IMR-90 (cell line): Measurements from ENCODE around the gene DNM3. TPM values are rescaled to one million over a fixed set of nuclear protein-coding genes. Genes with fewer than 3 reads are reported as not detected.

ENCODE experiments used
- ATAC-seq: fragments of 200-7000 bp; cut with Tn5 transposase; 2 replicates; pipeline ENCODE4 v1.9.1; 2020; ENCODE audit warnings: low read depth, mild to moderate bottlenecking, moderate library complexity
- BruUV-seq: library from RNA; stranded (reverse); fragments of 400-500 nt; replicated peaks from 2 replicates; lab custom pipeline; 2021; lab: Mats Ljungman, UMichigan
- CTCF ChIA-PET: fragments of 300-600 bp; formaldehyde crosslinking; extraction: SDS; loops from one replicate; lab custom pipeline; 2021; ENCODE audit warnings: antibody characterized with exemption; lab: Yijun Ruan, JAX
- POLR2A ChIA-PET: fragments of 300-600 bp; sonication (Branson Sonifier 250); formaldehyde crosslinking; loops from one replicate; lab custom pipeline; 2022; ENCODE audit warnings: antibody characterized with exemption; ENCODE audit not compliant: unreplicated experiment; lab: Charles Lee
- DNase-seq: peaks from one replicate; pipeline ENCODE4 v3.0.0; 2013
- H2AFZ ChIP-seq: replicated peaks from 2 replicates; pipeline ENCODE3; 2013; ENCODE audit warnings: low read length, mild to moderate bottlenecking; ENCODE audit not compliant: poor library complexity
- H2AK5ac ChIP-seq: 2 replicates; pipeline ENCODE4 v1.6.1; 2013; ENCODE audit warnings: low read depth, low read length, inconsistent platforms
- H2AK9ac ChIP-seq: replicated peaks from 2 replicates; pipeline ENCODE3; 2013; ENCODE audit warnings: mild to moderate bottlenecking, low read depth, low read length, moderate library complexity; ENCODE audit not compliant: poor library complexity
- H2BK120ac ChIP-seq: 2 replicates; pipeline ENCODE4 v1.6.1; 2013; ENCODE audit warnings: low read depth, low read length, inconsistent platforms
- H2BK15ac ChIP-seq: 3 replicates; pipeline ENCODE4 v1.6.1; 2013; ENCODE audit warnings: low read depth, low read length, inconsistent platforms
- H2BK20ac ChIP-seq: 2 replicates; pipeline ENCODE4 v1.6.1; 2013; ENCODE audit warnings: low read depth, mild to moderate bottlenecking, inconsistent platforms, low read length, moderate library complexity
- H2BK5ac ChIP-seq: 2 replicates; pipeline ENCODE4 v1.6.1; 2013; ENCODE audit warnings: mild to moderate bottlenecking, low read depth, low read length, inconsistent platforms; ENCODE audit not compliant: poor library complexity, severe bottlenecking
- H3K14ac ChIP-seq: replicated peaks from 2 replicates; pipeline ENCODE4 v1.6.1; 2013; ENCODE audit warnings: low read depth, low read length, inconsistent platforms
- H3K18ac ChIP-seq: 2 replicates; pipeline ENCODE4 v1.6.1; 2013; ENCODE audit warnings: low read depth, low read length, control low read depth
- H3K23ac ChIP-seq: 2 replicates; pipeline ENCODE4 v1.6.1; 2013; ENCODE audit warnings: low read depth, low read length, inconsistent platforms
- H3K27ac ChIP-seq: 2 replicates; pipeline ENCODE4 v1.5.1; 2013; ENCODE audit warnings: mild to moderate bottlenecking, control low read depth, low read length; ENCODE audit not compliant: insufficient read depth
- H3K27me3 ChIP-seq: 2 replicates; pipeline ENCODE4 v1.6.1; 2013; ENCODE audit warnings: low read length; ENCODE audit not compliant: control insufficient read depth, insufficient read depth
- H3K36me3 ChIP-seq: 2 replicates; pipeline ENCODE4 v1.6.1; 2013; ENCODE audit warnings: low read length, mixed read lengths; ENCODE audit not compliant: control insufficient read depth, insufficient read depth
- H3K4ac ChIP-seq: 2 replicates; pipeline ENCODE4 v1.6.1; 2013; ENCODE audit warnings: low read depth, low read length, inconsistent platforms
- H3K4me1 ChIP-seq: 2 replicates; pipeline ENCODE4 v1.6.1; 2013; ENCODE audit warnings: low read length, mixed read lengths; ENCODE audit not compliant: control insufficient read depth, insufficient read depth
- H3K4me2 ChIP-seq: 2 replicates; pipeline ENCODE4 v1.6.1; 2013; ENCODE audit warnings: low read depth, mild to moderate bottlenecking, control low read depth, low read length, moderate library complexity
- H3K4me3 ChIP-seq: 2 replicates; pipeline ENCODE4 v1.5.1; 2013; ENCODE audit warnings: low read depth, mild to moderate bottlenecking, control low read depth, low read length, moderate library complexity; ENCODE audit not compliant: insufficient read depth
- H3K56ac ChIP-seq: 2 replicates; pipeline ENCODE4 v1.6.1; 2013; ENCODE audit warnings: low read length, inconsistent platforms; ENCODE audit not compliant: insufficient read depth; ENCODE audit errors: extremely low read depth
- H3K79me1 ChIP-seq, 2 experiments: 2 replicates each; pipeline ENCODE4 v1.6.1; 2013; ENCODE audit warnings: low read length in 2 of 2, inconsistent platforms in 1 of 2, low read depth in 1 of 2
- H3K9ac ChIP-seq: 2 replicates; pipeline ENCODE4 v1.6.1; 2013; ENCODE audit warnings: low read depth, low read length, control low read depth
- H3K9me1 ChIP-seq: 2 replicates; pipeline ENCODE4 v1.6.1; 2013; ENCODE audit warnings: low read length, inconsistent platforms; ENCODE audit not compliant: insufficient read depth
- H3K9me3 ChIP-seq: 2 replicates; pipeline ENCODE4 v1.6.1; 2013; ENCODE audit warnings: low read length; ENCODE audit not compliant: control insufficient read depth, insufficient read depth
- H4K20me1 ChIP-seq: 2 replicates; pipeline ENCODE4 v1.6.1; 2013; ENCODE audit warnings: low read length, inconsistent platforms; ENCODE audit not compliant: insufficient read depth
- H4K5ac ChIP-seq: 2 replicates; pipeline ENCODE4 v1.6.1; 2013; ENCODE audit warnings: mild to moderate bottlenecking, low read depth, low read length, control low read depth
- H4K8ac ChIP-seq, 2 experiments: 2 replicates each; pipeline ENCODE4 v1.6.1; 2013; ENCODE audit warnings: low read depth in 2 of 2, low read length in 2 of 2, control low read depth in 1 of 2, inconsistent platforms in 1 of 2
- H4K91ac ChIP-seq: 2 replicates; pipeline ENCODE4 v1.6.1; 2013; ENCODE audit warnings: low read depth, low read length, inconsistent platforms; ENCODE audit not compliant: insufficient read depth
- BHLHE40 ChIP-seq: fragments of 150-350 bp; IDR thresholded peaks from 2 replicates; pipeline ENCODE4 v1.6.1; 2016; ENCODE audit warnings: mild to moderate bottlenecking, low read depth, low read length
- FOS ChIP-seq: fragments of 150-350 bp; IDR thresholded peaks from 2 replicates; pipeline ENCODE4 v1.6.1; 2016; ENCODE audit warnings: low read depth, low read length
- MAFK ChIP-seq: IDR thresholded peaks from 2 replicates; pipeline ENCODE4 v1.6.1; 2012; ENCODE audit warnings: low read depth, low read length, improper control_type of control experiment
- NFE2L2 ChIP-seq: fragments of 150-350 bp; IDR thresholded peaks from 2 replicates; pipeline ENCODE4 v1.6.1; 2016; ENCODE audit warnings: low read depth, mild to moderate bottlenecking, low read length
- RAD21 ChIP-seq: IDR thresholded peaks from 2 replicates; pipeline ENCODE4 v1.6.1; 2012; ENCODE audit warnings: low read length, improper control_type of control experiment
- SMC3 ChIP-seq: fragments of 150-350 bp; IDR thresholded peaks from 2 replicates; pipeline ENCODE4 v1.6.1; 2016; ENCODE audit warnings: low read depth, mild to moderate bottlenecking, antibody characterized with exemption, low read length, moderate library complexity
- WGBS, 2 experiments: methylation state at CpG; one replicate each; pipeline versions ENCODE4 v1.1.5 to v1.1.7; 2013; ENCODE audit warnings: missing lambda C conversion rate in 2 of 2; ENCODE audit not compliant: insufficient read length in 1 of 2; ENCODE audit errors: extremely low coverage in 2 of 2; 5-methylcytosine and 5-hydroxymethylcytosine counted together
- dilution Hi-C: fragments of 300-500 bp; cut with HindIII; formaldehyde crosslinking; loops from one replicate; pipeline ENCODE4 v1.14.3; 2018; ENCODE audit warnings: low sequenced_read_pairs; ENCODE audit not compliant: unreplicated experiment
- in situ Hi-C: fragments of 300-500 bp; cut with MboI; formaldehyde crosslinking; loops from 3 replicates; pipeline ENCODE4 v1.14.3; 2019; ENCODE audit warnings: low sequenced_read_pairs, inconsistent platforms, mixed read lengths
- intact Hi-C: fragments of 100-400 bp; cut with micrococcal nuclease; formaldehyde crosslinking; loops from 2 replicates; pipeline ENCODE4 v1.10.0; 2022
- polyA plus RNA-seq, 3 experiments: library from polyadenylated mRNA; depleted of rRNA; stranded (reverse); fragments of >200 nt; gene quantifications; 2 replicates each; pipeline ENCODE4 v1.2.3, GENCODE V29; 2012; ENCODE audit warnings: low replicate concordance in 1 of 3
- total RNA-seq: library from RNA; depleted of rRNA; stranded (reverse); fragments of >200 nt; gene quantifications from 2 replicates; pipeline ENCODE4 v1.2.3, GENCODE V29; 2012
- TF ChIP-seq, protein P1 (sequence below): fragments of 150-350 bp; IDR thresholded peaks from 2 replicates; pipeline ENCODE4 v1.6.1; 2016; ENCODE audit warnings: low read depth, mild to moderate bottlenecking, low read length, moderate library complexity, borderline replicate concordance
- TF ChIP-seq, protein P2 (sequence below): conservative IDR thresholded peaks from 2 replicates; pipeline ENCODE4 v1.5.1; 2012; ENCODE audit warnings: mild to moderate bottlenecking, low read depth, low read length, improper control_type of control experiment
- TF ChIP-seq, protein P3 (sequence below): fragments of 150-350 bp; IDR thresholded peaks from 2 replicates; pipeline ENCODE4 v1.6.1; 2017; ENCODE audit warnings: mild to moderate bottlenecking, antibody characterized with exemption, low read length, low read depth

The DNM3 gene
- total and polyA plus RNA-seq, 2 of the 4 experiments (the other 2 are of a cell fraction) = 0.36 TPM

DNA sequence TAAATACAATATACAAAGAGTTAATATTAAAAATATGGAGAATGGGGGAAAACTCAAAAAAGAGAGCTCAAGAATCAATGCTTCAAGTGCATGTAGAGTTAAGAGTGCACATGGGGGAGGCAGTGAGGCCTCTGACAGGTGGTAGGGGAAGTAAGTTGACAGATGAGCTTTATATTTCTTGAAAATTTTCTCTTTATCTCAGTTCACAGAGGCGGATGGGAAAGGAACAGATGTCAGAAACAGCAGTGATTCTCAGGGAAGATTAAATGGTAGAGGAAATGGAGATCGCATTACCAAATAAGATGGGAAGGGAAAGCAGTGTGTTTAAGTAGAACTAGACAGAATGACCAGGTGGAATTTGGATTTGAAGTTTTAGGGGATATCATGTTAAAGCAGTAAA lies 379.1 kb downstream of the DNM3 start:
- BruUV-seq = no TSS peak
- H3K79me1 ChIP-seq = no peaks in the 10 kb centered on the region
- H2BK15ac ChIP-seq = no peak overlapping the region
- H3K56ac ChIP-seq = no peak overlapping the region
- no peak for TF ChIP-seq MAFK
- TF ChIP-seq NFE2L2 = no peak
- TF ChIP-seq, protein P1, sequence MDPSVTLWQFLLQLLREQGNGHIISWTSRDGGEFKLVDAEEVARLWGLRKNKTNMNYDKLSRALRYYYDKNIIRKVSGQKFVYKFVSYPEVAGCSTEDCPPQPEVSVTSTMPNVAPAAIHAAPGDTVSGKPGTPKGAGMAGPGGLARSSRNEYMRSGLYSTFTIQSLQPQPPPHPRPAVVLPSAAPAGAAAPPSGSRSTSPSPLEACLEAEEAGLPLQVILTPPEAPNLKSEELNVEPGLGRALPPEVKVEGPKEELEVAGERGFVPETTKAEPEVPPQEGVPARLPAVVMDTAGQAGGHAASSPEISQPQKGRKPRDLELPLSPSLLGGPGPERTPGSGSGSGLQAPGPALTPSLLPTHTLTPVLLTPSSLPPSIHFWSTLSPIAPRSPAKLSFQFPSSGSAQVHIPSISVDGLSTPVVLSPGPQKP = no peak
- no peak for TF ChIP-seq FOS
- TF ChIP-seq, protein P2, sequence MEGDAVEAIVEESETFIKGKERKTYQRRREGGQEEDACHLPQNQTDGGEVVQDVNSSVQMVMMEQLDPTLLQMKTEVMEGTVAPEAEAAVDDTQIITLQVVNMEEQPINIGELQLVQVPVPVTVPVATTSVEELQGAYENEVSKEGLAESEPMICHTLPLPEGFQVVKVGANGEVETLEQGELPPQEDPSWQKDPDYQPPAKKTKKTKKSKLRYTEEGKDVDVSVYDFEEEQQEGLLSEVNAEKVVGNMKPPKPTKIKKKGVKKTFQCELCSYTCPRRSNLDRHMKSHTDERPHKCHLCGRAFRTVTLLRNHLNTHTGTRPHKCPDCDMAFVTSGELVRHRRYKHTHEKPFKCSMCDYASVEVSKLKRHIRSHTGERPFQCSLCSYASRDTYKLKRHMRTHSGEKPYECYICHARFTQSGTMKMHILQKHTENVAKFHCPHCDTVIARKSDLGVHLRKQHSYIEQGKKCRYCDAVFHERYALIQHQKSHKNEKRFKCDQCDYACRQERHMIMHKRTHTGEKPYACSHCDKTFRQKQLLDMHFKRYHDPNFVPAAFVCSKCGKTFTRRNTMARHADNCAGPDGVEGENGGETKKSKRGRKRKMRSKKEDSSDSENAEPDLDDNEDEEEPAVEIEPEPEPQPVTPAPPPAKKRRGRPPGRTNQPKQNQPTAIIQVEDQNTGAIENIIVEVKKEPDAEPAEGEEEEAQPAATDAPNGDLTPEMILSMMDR = no peak
- no peak for TF ChIP-seq BHLHE40
- TF ChIP-seq, protein P3, sequence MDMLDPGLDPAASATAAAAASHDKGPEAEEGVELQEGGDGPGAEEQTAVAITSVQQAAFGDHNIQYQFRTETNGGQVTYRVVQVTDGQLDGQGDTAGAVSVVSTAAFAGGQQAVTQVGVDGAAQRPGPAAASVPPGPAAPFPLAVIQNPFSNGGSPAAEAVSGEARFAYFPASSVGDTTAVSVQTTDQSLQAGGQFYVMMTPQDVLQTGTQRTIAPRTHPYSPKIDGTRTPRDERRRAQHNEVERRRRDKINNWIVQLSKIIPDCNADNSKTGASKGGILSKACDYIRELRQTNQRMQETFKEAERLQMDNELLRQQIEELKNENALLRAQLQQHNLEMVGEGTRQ = no peak
- no peak for TF ChIP-seq RAD21
- no peak for TF ChIP-seq SMC3
- no peak overlapping the region for H4K8ac ChIP-seq
- no peak overlapping the region for H3K9ac ChIP-seq
- H3K9me3 ChIP-seq = no peaks in the 10 kb centered on the region
- DNase-seq (no peak), ATAC-seq (no peak)
- ChIA-PET CTCF (interaction anchor here (0.6 to 1.1 kb wide), 2 partner anchors 35 to 86 kb away, joined by 3 read pairs; no protein-coding TSS in a partner anchor), POLR2A (no interaction called here)
- no peak overlapping the region for H2BK120ac ChIP-seq
- no peak overlapping the region for H3K14ac ChIP-seq
- H2AFZ ChIP-seq = no peak overlapping the region
- no peaks in the 10 kb centered on the region for H4K20me1 ChIP-seq
- intact Hi-C loops (loop anchor here (5.0 kb wide), 2 partner anchors 33 to 48 kb away; no protein-coding TSS in a partner anchor), dilution Hi-C loops (no loop called here), in situ Hi-C loops (no loop called here)
- H3K4me2 ChIP-seq = no peak overlapping the region
- H2AK9ac ChIP-seq = no peak overlapping the region
- H3K18ac ChIP-seq = no peak overlapping the region
- H2BK20ac ChIP-seq = no peak overlapping the region
- no peak overlapping the region for H2BK5ac ChIP-seq
- no peak overlapping the region for H4K5ac ChIP-seq
- no peak overlapping the region; the same call in 1 of the 2 replicates for H3K27ac ChIP-seq
- no peak overlapping the region for H3K23ac ChIP-seq
- no peak overlapping the region for H3K4ac ChIP-seq
- H4K91ac ChIP-seq = no peak overlapping the region
- no peak overlapping the region for H3K4me3 ChIP-seq
- WGBS, 2 experiments = 42% methylated on average over 2 of the region's 2 CpGs; no CpG with 5 or more reads in 1 of the 2 experiments
- H2AK5ac ChIP-seq = no peak overlapping the region
- no peaks in the 10 kb centered on the region for H3K36me3 ChIP-seq
- peaks cover 4% of the 10 kb centered on the region; the same call in 1 of the 2 replicates for H3K4me1 ChIP-seq
- H3K9me1 ChIP-seq = no peaks in the 10 kb centered on the region
- no peaks in the 10 kb centered on the region for H3K27me3 ChIP-seq
